Measurements from ENCODE around the gene DIP2C. TPM values are rescaled to one million over a fixed set of nuclear protein-coding genes. Genes with fewer than 3 reads are reported as not detected.

The DIP2C gene
- polyA plus RNA-seq, 1 of the 3 experiments (the other 2 are of a cell fraction): 8.7 TPM

DNA sequence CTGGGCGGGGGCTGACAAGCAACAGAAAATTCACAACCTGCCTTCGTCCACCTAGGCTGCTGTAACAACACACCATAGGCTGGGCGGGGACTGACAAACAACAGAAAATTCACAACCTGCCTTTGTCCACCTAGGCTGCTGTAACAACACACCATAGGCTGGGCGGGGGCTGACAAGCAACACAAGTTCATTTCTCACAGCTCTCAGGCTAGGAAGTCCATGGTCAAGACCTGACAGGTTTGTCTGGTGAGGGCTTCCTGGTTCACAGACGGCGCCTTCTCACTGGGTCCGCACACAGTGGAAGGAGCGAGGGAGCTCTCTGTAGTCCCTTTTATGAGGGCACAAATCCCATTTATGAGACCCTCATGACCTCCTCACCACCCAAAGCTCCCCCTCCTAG lies 52.2 kb downstream of the DIP2C start (continued):
- TF ChIP-seq, protein P1, sequence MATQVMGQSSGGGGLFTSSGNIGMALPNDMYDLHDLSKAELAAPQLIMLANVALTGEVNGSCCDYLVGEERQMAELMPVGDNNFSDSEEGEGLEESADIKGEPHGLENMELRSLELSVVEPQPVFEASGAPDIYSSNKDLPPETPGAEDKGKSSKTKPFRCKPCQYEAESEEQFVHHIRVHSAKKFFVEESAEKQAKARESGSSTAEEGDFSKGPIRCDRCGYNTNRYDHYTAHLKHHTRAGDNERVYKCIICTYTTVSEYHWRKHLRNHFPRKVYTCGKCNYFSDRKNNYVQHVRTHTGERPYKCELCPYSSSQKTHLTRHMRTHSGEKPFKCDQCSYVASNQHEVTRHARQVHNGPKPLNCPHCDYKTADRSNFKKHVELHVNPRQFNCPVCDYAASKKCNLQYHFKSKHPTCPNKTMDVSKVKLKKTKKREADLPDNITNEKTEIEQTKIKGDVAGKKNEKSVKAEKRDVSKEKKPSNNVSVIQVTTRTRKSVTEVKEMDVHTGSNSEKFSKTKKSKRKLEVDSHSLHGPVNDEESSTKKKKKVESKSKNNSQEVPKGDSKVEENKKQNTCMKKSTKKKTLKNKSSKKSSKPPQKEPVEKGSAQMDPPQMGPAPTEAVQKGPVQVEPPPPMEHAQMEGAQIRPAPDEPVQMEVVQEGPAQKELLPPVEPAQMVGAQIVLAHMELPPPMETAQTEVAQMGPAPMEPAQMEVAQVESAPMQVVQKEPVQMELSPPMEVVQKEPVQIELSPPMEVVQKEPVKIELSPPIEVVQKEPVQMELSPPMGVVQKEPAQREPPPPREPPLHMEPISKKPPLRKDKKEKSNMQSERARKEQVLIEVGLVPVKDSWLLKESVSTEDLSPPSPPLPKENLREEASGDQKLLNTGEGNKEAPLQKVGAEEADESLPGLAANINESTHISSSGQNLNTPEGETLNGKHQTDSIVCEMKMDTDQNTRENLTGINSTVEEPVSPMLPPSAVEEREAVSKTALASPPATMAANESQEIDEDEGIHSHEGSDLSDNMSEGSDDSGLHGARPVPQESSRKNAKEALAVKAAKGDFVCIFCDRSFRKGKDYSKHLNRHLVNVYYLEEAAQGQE (IDR thresholded peaks at IDR 0.05; ENCODE audit: low read depth, low read length): no peak

GRCh38 chr10:636769-637168 lies 52.7 kb downstream of the DIP2C start:
- H3K9me3 ChIP-seq: no peaks in the 10 kb centered on the region
- 93% methylated on average over 10 of the region's 19 CpGs for WGBS (ENCODE audit: low lambda C conversion rate)
- no peaks in the 10 kb centered on the region for H3F3A ChIP-seq (replicated peaks; ENCODE audit: insufficient read depth)
- H3K4me3 ChIP-seq (ENCODE audit: low read depth in 2 of 2, low read length in 1 of 2): no peak overlapping the region
- peaks cover 77% of the 10 kb centered on the region for H3K79me2 ChIP-seq (ENCODE audit: insufficient read depth)
- no peak overlapping the region for H3K27ac ChIP-seq (ENCODE audit: low read depth in 2 of 2, low read length in 1 of 2)
- no peak overlapping the region for H2AFZ ChIP-seq (ENCODE audit: low read depth)
- no peak overlapping the region for H3K4me2 ChIP-seq
- no peak overlapping the region for H3K9ac ChIP-seq
- no peaks in the 10 kb centered on the region for H3K36me3 ChIP-seq (replicated peaks in 1 of 2; ENCODE audit: control insufficient read depth in 1 of 2, insufficient read depth in 2 of 2, low read length in 1 of 2)
- DNase-seq: no peak
- ChIA-PET CTCF (interaction anchor here (1.1 kb wide), 1 partner anchor 125 kb away, joined by 4 read pairs; no protein-coding TSS in a partner anchor), POLR2A (no interaction called here)
- no peaks in the 10 kb centered on the region for H3K27me3 ChIP-seq (ENCODE audit: insufficient read depth)
- H4K20me1 ChIP-seq (ENCODE audit: insufficient read depth): peaks cover 87% of the 10 kb centered on the region
- no peaks in the 10 kb centered on the region for H3K9me2 ChIP-seq
- TF ChIP-seq, protein P2, sequence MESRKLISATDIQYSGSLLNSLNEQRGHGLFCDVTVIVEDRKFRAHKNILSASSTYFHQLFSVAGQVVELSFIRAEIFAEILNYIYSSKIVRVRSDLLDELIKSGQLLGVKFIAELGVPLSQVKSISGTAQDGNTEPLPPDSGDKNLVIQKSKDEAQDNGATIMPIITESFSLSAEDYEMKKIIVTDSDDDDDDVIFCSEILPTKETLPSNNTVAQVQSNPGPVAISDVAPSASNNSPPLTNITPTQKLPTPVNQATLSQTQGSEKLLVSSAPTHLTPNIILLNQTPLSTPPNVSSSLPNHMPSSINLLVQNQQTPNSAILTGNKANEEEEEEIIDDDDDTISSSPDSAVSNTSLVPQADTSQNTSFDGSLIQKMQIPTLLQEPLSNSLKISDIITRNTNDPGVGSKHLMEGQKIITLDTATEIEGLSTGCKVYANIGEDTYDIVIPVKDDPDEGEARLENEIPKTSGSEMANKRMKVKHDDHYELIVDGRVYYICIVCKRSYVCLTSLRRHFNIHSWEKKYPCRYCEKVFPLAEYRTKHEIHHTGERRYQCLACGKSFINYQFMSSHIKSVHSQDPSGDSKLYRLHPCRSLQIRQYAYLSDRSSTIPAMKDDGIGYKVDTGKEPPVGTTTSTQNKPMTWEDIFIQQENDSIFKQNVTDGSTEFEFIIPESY (IDR thresholded peaks at IDR 0.05; ENCODE audit: borderline replicate concordance, low read depth): no peak
- TF ChIP-seq RFX5 (IDR thresholded peaks at IDR 0.05; ENCODE audit: low read length): no peak
- no peak for TF ChIP-seq YY1 (IDR thresholded peaks at IDR 0.05; ENCODE audit: low read depth)
- no peak for TF ChIP-seq GATA2 (CRISPR knock-in tag; IDR thresholded peaks at IDR 0.05)
- no peak for TF ChIP-seq MEF2A (IDR thresholded peaks at IDR 0.05; ENCODE audit: borderline replicate concordance, low read depth)
- no peak for TF ChIP-seq FOSL2 (IDR thresholded peaks at IDR 0.05; ENCODE audit: borderline replicate concordance, low read depth)
- no peak for TF ChIP-seq RAD21 (IDR thresholded peaks at IDR 0.05; ENCODE audit: low read length)
- TF ChIP-seq TAF1 (IDR thresholded peaks at IDR 0.05; ENCODE audit: borderline replicate concordance, low read depth, low read length): no peak
- TF ChIP-seq, protein P1 (IDR thresholded peaks at IDR 0.05; ENCODE audit: low read depth, low read length): no peak
- TF ChIP-seq RCOR1 (IDR thresholded peaks at IDR 0.05; ENCODE audit: low read length): no peak
- TF ChIP-seq FOXJ3 (CRISPR knock-in tag; IDR thresholded peaks at IDR 0.05): no peak
- TF ChIP-seq, protein P3, sequence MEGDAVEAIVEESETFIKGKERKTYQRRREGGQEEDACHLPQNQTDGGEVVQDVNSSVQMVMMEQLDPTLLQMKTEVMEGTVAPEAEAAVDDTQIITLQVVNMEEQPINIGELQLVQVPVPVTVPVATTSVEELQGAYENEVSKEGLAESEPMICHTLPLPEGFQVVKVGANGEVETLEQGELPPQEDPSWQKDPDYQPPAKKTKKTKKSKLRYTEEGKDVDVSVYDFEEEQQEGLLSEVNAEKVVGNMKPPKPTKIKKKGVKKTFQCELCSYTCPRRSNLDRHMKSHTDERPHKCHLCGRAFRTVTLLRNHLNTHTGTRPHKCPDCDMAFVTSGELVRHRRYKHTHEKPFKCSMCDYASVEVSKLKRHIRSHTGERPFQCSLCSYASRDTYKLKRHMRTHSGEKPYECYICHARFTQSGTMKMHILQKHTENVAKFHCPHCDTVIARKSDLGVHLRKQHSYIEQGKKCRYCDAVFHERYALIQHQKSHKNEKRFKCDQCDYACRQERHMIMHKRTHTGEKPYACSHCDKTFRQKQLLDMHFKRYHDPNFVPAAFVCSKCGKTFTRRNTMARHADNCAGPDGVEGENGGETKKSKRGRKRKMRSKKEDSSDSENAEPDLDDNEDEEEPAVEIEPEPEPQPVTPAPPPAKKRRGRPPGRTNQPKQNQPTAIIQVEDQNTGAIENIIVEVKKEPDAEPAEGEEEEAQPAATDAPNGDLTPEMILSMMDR (IDR thresholded peaks at IDR 0.05): no peak
- TF ChIP-seq IRF3 (IDR thresholded peaks at IDR 0.05; ENCODE audit: low read depth, low read length): no peak
- TF ChIP-seq JUND (IDR thresholded peaks at IDR 0.05): no peak
- no peak for TF ChIP-seq RXRA (IDR thresholded peaks at IDR 0.05; ENCODE audit: borderline replicate concordance, low read depth)
- TF ChIP-seq SMC3 (IDR thresholded peaks at IDR 0.05; ENCODE audit: low read depth, low read length): no peak
- TF ChIP-seq NFIC (IDR thresholded peaks at IDR 0.05; ENCODE audit: borderline replicate concordance): no peak
- TF ChIP-seq NRF1 (IDR thresholded peaks at IDR 0.05; ENCODE audit: low read depth, low read length): no peak
- peaks cover 0 to 13% of the 10 kb centered on the region in 2 experiments; a peak in 2 of 4 replicates for H3K4me1 ChIP-seq (ENCODE audit: control insufficient read depth in 1 of 2, insufficient read depth in 2 of 2, low read depth in 1 of 2, low read length in 1 of 2)
